Adrenal gland (tissue), 5 donors: ENCODE data around the gene LETMD1.

ENCODE experiments used
- CTCF ChIP-seq, 6 experiments: fragments of 450-650 bp in 4 of 6; fragments of 200-600 bp in 2 of 6; sonication (generic) in 1 of 6; IDR thresholded peaks; 1 replicate in 5 of 6; 2 replicates in 1 of 6; pipeline versions ENCODE4 v1.5.1 to v1.8.0; 2016 to 2021; ENCODE audit warnings: antibody characterized with exemption in 6 of 6, mild to moderate bottlenecking in 2 of 6, moderate library complexity in 1 of 6
- POLR2A ChIP-seq, 2 donors: fragments of 450-650 bp; IDR thresholded peaks; one replicate each; pipeline ENCODE4 v1.6.1; 2017; ENCODE audit warnings: antibody characterized with exemption in 2 of 2, mild to moderate bottlenecking in 2 of 2, moderate library complexity in 1 of 2
- donor health status: DM: no; HTN: no; CAD: no.

GRCh38 chr12:51009056-51009440, 39.1 kb upstream of the LETMD1 start:
- peak in 1 of 2 donors; percentile 64 for TF ChIP-seq POLR2A (IDR thresholded peaks at IDR 0.05)
- no peak for TF ChIP-seq CTCF (IDR thresholded peaks at IDR 0.05)
